Gastroesophageal sphincter (tissue), 3 donors: ENCODE results near the gene MAFF.

ENCODE experiments used
- EP300 ChIP-seq: sonication (generic); formaldehyde crosslinking; IDR thresholded peaks from one replicate; pipeline ENCODE4 v1.6.1; 2017; ENCODE audit warnings: antibody characterized with exemption, mild to moderate bottlenecking
- POLR2A ChIP-seq, 2 donors: fragments of 450-650 bp; IDR thresholded peaks; one replicate each; pipeline ENCODE4 v1.6.1; 2017; ENCODE audit warnings: antibody characterized with exemption in 2 of 2, mild to moderate bottlenecking in 2 of 2, moderate library complexity in 1 of 2
- POLR2AphosphoS5 ChIP-seq: sonication (generic); formaldehyde crosslinking; IDR thresholded peaks from one replicate; pipeline ENCODE4 v1.6.1; 2017; ENCODE audit warnings: antibody characterized with exemption
- TF ChIP-seq, protein P1 (sequence below), 4 experiments: fragments of 200-600 bp in 2 of 4; fragments of 450-650 bp in 2 of 4; sonication (generic) in 1 of 4; IDR thresholded peaks; one replicate each; pipeline ENCODE4 v1.5.1; 2017 to 2019; ENCODE audit warnings: antibody characterized with exemption in 4 of 4, mild to moderate bottlenecking in 2 of 4, moderate library complexity in 2 of 4

GRCh38 chr22:38218661-38219622, 17.1 kb downstream of the MAFF start:
- TF ChIP-seq, protein P1, sequence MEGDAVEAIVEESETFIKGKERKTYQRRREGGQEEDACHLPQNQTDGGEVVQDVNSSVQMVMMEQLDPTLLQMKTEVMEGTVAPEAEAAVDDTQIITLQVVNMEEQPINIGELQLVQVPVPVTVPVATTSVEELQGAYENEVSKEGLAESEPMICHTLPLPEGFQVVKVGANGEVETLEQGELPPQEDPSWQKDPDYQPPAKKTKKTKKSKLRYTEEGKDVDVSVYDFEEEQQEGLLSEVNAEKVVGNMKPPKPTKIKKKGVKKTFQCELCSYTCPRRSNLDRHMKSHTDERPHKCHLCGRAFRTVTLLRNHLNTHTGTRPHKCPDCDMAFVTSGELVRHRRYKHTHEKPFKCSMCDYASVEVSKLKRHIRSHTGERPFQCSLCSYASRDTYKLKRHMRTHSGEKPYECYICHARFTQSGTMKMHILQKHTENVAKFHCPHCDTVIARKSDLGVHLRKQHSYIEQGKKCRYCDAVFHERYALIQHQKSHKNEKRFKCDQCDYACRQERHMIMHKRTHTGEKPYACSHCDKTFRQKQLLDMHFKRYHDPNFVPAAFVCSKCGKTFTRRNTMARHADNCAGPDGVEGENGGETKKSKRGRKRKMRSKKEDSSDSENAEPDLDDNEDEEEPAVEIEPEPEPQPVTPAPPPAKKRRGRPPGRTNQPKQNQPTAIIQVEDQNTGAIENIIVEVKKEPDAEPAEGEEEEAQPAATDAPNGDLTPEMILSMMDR (IDR thresholded peaks at IDR 0.05): no peak
- no peak for TF ChIP-seq POLR2A (IDR thresholded peaks at IDR 0.05)
- no peak for TF ChIP-seq EP300
- TF ChIP-seq POLR2AphosphoS5: peak; percentile 90
